Transverse colon (tissue), 3 donors: ENCODE results near the gene ANXA8L1.
"Not testable (repeated sequence)": the region's sequence is repeated elsewhere in the genome, so short reads cannot be mapped to it uniquely, and the experiment has no call there.

Source experiments
- EP300 ChIP-seq: sonication (generic); formaldehyde crosslinking; IDR thresholded peaks from one replicate; pipeline ENCODE4 v1.6.1; 2017; ENCODE audit warnings: antibody characterized with exemption, low read depth
- POLR2A ChIP-seq: fragments of 450-650 bp; IDR thresholded peaks from one replicate; pipeline ENCODE4 v1.6.1; 2016; ENCODE audit warnings: antibody characterized with exemption, mild to moderate bottlenecking, moderate library complexity
- TF ChIP-seq, protein P1 (sequence below), 5 experiments: fragments of 200-600 bp in 3 of 5; fragments of 450-650 bp in 2 of 5; sonication (generic) in 3 of 5; IDR thresholded peaks; 1 replicate in 2 of 5; 2 replicates in 3 of 5; pipeline ENCODE4 v1.5.1; 2016 to 2017; ENCODE audit warnings: antibody characterized with exemption in 5 of 5, inconsistent platforms in 3 of 5, mild to moderate bottlenecking in 2 of 5, moderate library complexity in 1 of 5

DNA sequence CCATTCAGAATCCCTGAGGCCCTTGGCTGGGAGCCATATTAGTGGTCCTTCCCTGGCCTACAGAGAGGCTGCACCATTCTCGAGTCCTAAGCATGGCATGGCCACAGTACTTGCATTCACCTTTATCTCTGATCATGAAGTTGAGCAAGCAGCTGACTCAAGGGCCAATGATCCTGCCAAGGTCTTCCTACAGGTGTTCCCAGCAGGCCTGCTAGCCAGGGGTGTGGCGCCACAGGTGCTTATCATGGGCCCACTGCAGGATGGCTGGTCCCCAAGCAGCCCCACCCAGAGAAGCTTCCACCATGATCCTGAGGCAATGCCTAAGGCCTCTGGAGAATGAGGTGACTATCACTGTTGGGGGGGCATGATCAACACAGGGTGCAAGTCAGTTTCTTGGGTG, 48.0 kb downstream of the ANXA8L1 start:
- not testable (repeated sequence) for TF ChIP-seq EP300, POLR2A
- TF ChIP-seq, protein P1, sequence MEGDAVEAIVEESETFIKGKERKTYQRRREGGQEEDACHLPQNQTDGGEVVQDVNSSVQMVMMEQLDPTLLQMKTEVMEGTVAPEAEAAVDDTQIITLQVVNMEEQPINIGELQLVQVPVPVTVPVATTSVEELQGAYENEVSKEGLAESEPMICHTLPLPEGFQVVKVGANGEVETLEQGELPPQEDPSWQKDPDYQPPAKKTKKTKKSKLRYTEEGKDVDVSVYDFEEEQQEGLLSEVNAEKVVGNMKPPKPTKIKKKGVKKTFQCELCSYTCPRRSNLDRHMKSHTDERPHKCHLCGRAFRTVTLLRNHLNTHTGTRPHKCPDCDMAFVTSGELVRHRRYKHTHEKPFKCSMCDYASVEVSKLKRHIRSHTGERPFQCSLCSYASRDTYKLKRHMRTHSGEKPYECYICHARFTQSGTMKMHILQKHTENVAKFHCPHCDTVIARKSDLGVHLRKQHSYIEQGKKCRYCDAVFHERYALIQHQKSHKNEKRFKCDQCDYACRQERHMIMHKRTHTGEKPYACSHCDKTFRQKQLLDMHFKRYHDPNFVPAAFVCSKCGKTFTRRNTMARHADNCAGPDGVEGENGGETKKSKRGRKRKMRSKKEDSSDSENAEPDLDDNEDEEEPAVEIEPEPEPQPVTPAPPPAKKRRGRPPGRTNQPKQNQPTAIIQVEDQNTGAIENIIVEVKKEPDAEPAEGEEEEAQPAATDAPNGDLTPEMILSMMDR (IDR thresholded peaks at IDR 0.05), result not testable (repeated sequence)
